Breast epithelium (tissue), 4 donors: ENCODE measurements around the gene IAH1. TPM values are rescaled to one million over a fixed set of nuclear protein-coding genes. Genes with fewer than 3 reads are reported as not detected.

Experiments
- DNase-seq, 2 donors: peaks; one replicate each; pipeline ENCODE4 v3.0.0-alpha.2; 2019; ENCODE audit warnings: low spot score in 2 of 2
- H3K27ac ChIP-seq, 2 donors: fragments of 200-600 bp; sonication (generic) in 1 of 2; one replicate each; pipeline ENCODE4 v1.5.1; 2016 to 2019; ENCODE audit warnings: mild to moderate bottlenecking in 1 of 2
- H3K27me3 ChIP-seq, 2 donors: fragments of 200-600 bp; sonication (generic) in 1 of 2; one replicate each; pipeline versions ENCODE4 v1.5.1 to v1.6.0; 2017 to 2019; ENCODE audit warnings: control low read depth in 1 of 2, mild to moderate bottlenecking in 1 of 2
- H3K36me3 ChIP-seq: fragments of 200-600 bp; one replicate; pipeline ENCODE4 v1.5.1; 2019
- H3K4me1 ChIP-seq, 2 donors: fragments of 200-600 bp; sonication (generic); one replicate each; pipeline ENCODE4 v1.5.1; 2016 to 2019; ENCODE audit warnings: control low read depth in 1 of 2
- H3K4me3 ChIP-seq, 3 donors: fragments of 200-600 bp; sonication (generic); 1 replicate in 2 of 3; 2 replicates in 1 of 3; pipeline ENCODE4 v1.5.1; 2016 to 2019; ENCODE audit warnings: mild to moderate bottlenecking in 3 of 3, moderate library complexity in 2 of 3
- H3K9me3 ChIP-seq, 2 donors: fragments of 200-600 bp; sonication (generic) in 1 of 2; one replicate each; pipeline ENCODE4 v1.5.1; 2016 to 2019; ENCODE audit warnings: control low read depth in 1 of 2
- POLR2A ChIP-seq: fragments of 450-650 bp; IDR thresholded peaks from one replicate; pipeline ENCODE4 v1.6.1; 2016; ENCODE audit warnings: antibody characterized with exemption, mild to moderate bottlenecking, moderate library complexity
- POLR2AphosphoS5 ChIP-seq, 3 donors: sonication (generic); formaldehyde crosslinking; IDR thresholded peaks; one replicate each; pipeline ENCODE4 v1.6.1; 2017; ENCODE audit warnings: antibody characterized with exemption in 3 of 3
- intact Hi-C: fragments of 100-400 bp; cut with DNase I; formaldehyde crosslinking; loops from one replicate; pipeline ENCODE4 v1.15.1; 2023; ENCODE audit warnings: low total_unique reads
- total RNA-seq, 3 donors: library from RNA; depleted of rRNA; stranded (reverse); fragments of >200 nt; gene quantifications; one replicate each; pipeline ENCODE4 v1.1.0, GENCODE V29; 2016
- TF ChIP-seq, protein P1 (sequence below), 3 donors: fragments of 450-650 bp; IDR thresholded peaks; one replicate each; pipeline ENCODE4 v1.5.1; 2016 to 2017; ENCODE audit warnings: antibody characterized with exemption in 3 of 3, mild to moderate bottlenecking in 3 of 3, moderate library complexity in 3 of 3

Gene IAH1
- total RNA-seq, 3 donors from 2014 or later, result 39.5 to 84.7 (median 54.7) TPM

DNA sequence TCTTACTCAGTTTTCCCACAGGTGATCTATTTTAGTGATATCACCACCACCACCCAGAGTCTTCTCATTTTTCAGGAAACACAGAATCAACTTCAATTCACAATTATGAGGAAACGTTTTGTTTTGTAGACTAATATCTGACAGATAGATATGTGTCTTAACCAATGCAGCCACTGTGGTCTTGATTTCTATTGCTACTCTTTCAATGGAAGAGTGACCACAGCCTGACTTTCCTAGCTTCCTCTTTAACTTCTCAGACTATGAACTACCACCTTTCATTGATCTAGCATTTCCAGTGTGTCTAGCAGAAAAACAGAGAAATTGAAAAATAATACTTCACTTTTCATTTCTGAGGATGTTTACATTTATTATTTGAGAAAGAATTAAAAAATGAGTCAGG is 60.8 kb downstream of the IAH1 start:
- no peak overlapping the region for H3K4me3 ChIP-seq
- no peak for DNase-seq
- no peaks in the 10 kb centered on the region for H3K4me1 ChIP-seq
- H3K27me3 ChIP-seq, result no peaks in the 10 kb centered on the region
- no peaks in the 10 kb centered on the region for H3K36me3 ChIP-seq
- intact Hi-C loops, result no loop called here
- no peak overlapping the region for H3K27ac ChIP-seq
- TF ChIP-seq, protein P1, sequence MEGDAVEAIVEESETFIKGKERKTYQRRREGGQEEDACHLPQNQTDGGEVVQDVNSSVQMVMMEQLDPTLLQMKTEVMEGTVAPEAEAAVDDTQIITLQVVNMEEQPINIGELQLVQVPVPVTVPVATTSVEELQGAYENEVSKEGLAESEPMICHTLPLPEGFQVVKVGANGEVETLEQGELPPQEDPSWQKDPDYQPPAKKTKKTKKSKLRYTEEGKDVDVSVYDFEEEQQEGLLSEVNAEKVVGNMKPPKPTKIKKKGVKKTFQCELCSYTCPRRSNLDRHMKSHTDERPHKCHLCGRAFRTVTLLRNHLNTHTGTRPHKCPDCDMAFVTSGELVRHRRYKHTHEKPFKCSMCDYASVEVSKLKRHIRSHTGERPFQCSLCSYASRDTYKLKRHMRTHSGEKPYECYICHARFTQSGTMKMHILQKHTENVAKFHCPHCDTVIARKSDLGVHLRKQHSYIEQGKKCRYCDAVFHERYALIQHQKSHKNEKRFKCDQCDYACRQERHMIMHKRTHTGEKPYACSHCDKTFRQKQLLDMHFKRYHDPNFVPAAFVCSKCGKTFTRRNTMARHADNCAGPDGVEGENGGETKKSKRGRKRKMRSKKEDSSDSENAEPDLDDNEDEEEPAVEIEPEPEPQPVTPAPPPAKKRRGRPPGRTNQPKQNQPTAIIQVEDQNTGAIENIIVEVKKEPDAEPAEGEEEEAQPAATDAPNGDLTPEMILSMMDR (IDR thresholded peaks at IDR 0.05), result no peak
- TF ChIP-seq POLR2A (no peak), POLR2AphosphoS5 (IDR thresholded peaks at IDR 0.05) (no peak)
- H3K9me3 ChIP-seq, result no peaks in the 10 kb centered on the region

DNA sequence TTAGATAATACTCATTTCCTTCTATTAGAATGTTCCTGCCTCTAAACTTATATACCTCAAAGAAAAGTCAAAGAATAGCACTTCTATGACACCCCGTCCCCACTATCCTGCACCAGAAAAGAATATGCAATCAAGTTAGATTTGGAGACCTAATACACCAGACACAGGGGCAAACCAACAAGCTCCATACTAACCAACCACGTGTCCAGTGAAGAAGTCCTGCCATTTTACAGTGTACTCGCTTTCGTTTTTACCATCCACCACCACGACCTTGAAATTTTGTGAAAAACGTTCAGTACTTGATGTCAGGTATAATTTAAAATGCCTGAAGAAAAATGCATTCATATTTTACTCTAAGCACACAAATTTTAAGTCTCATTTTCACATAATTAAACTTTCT is 62.2 kb downstream of the IAH1 start:
- intact Hi-C loops, result no loop called here
- no peak for DNase-seq
- no peaks in the 10 kb centered on the region for H3K27me3 ChIP-seq
- H3K27ac ChIP-seq, result peak overlapping the region in 1 of 2 donors; percentile 86
- H3K36me3 ChIP-seq, result no peaks in the 10 kb centered on the region
- TF ChIP-seq POLR2A, result no peak
- TF ChIP-seq POLR2AphosphoS5 (IDR thresholded peaks at IDR 0.05), result no peak
- TF ChIP-seq, protein P1 (IDR thresholded peaks at IDR 0.05), result no peak
- no peaks in the 10 kb centered on the region for H3K9me3 ChIP-seq
- H3K4me1 ChIP-seq, result no peaks in the 10 kb centered on the region
- no peak overlapping the region for H3K4me3 ChIP-seq

DNA sequence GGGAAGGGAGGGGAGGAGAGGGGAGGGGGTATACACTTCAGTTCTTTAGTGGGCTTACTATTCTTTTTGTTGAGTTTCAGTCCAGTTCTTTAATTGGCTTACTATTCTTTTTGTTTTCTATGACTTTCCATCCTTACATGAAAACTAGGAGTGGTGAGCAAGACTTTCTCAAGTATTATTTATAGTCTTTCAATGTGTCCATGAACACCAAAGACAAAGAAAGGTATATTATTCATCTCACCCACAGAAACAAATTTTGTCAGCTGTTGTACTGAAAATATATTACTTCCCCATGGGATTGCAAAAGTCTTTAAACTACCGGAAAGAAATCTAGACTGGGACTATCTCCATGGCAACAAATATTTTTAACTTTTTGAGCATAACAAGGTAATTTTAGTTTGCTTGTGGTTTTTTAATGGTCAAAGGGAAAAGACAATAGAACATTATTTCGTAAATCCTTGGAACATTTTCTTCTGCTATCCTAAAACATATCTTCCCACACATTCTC is 63.7 kb downstream of the IAH1 start:
- Histone ChIP-seq H3K9me3 (no peaks in the 10 kb centered on the region), H3K27ac (peak overlapping the region; percentile 86 to 87), H3K27me3 (no peaks in the 10 kb centered on the region), H3K4me3 (peak overlapping the region in 2 of 3 donors; percentile 15 to 39), H3K4me1 (no peaks in the 10 kb centered on the region), H3K36me3 (no peaks in the 10 kb centered on the region)
- intact Hi-C loops, result no loop called here
- DNase-seq, result no peak
- TF ChIP-seq POLR2A (no peak), POLR2AphosphoS5 (IDR thresholded peaks at IDR 0.05) (no peak)
- TF ChIP-seq, protein P1 (IDR thresholded peaks at IDR 0.05), result no peak

Other genes starting within 250 kb of the IAH1 start
- 100 to 1,000 TPM in 1 of 3 donors, 10 to 100 TPM in 2; 35.7 to 271 (median 63.3) TPM for gene ITGB1BP1, start 51.0 kb upstream of the IAH1 start, total RNA-seq
- gene CPSF3, start 50.9 kb upstream of the IAH1 start, total RNA-seq, result 10 to 100 TPM; 18.1 to 26.2 (median 23.1) TPM
- 10 to 100 TPM; 32.2 to 65.9 (median 48.8) TPM for gene ADAM17, start 81.3 kb downstream of the IAH1 start, total RNA-seq
- gene YWHAQ, start 156.4 kb downstream of the IAH1 start, total RNA-seq, result 100 to 1,000 TPM; 176 to 226 (median 186) TPM